ENCODE data around the gene RFX4.
"Not testable (repeated sequence)": the region's sequence is repeated elsewhere in the genome, so short reads cannot be mapped to it uniquely, and the experiment has no call there.

Gene RFX4

DNA sequence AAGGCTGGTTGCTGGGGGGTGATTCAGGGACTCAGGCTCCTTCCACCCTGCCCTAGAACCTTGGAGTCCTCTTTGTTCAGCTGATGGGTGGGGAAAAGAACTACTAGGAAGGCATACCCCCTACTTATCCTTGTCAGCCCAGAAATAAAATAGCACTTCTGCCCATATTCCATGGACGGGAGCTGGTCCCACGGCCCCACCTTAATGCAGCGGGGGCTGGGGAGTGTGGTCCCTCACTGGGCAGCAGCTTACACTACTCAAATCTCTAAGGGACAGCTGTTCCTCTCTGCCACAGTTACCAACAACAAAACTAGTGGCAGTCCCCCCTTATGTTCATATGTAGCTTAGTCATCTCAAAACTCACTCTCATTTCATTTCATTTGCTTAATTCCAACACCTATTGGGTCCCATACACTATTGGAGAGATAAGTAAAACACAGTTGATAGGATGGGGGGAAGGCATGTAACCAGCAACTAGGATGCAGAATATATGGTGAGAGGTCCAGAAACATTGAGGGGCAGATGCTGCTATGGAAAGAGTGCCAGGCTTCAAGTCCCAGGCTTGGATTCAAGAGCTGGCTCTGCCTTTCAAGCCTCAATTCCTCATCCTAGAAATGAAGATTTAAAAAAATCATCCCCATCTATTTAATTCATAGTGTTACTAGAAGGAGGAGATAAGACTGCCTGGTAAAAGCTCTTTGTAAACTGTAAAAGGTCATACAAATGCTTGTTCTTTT, 107.9 kb downstream of the RFX4 start:
- DNase-seq, result no peak
- no peaks in the 10 kb centered on the region for H3K4me1 ChIP-seq (ENCODE audit: control extremely low read depth in 1 of 4, control insufficient read depth in 4 of 4, insufficient read depth in 4 of 4, low read length in 3 of 4)
- H3K27me3 ChIP-seq (replicated peaks in 2 of 5; ENCODE audit: control insufficient read depth in 4 of 5, insufficient read depth in 5 of 5, low read length in 4 of 5), result peaks cover 0 to 19% (median 8%) of the 10 kb centered on the region in 5 experiments
- ChIA-PET CTCF (no interaction called here), POLR2A (interaction anchor here (0.7 kb wide), 1 partner anchor 8 kb away, joined by 3 read pairs; no protein-coding TSS in a partner anchor)
- no peak overlapping the region for H3K4me3 ChIP-seq (ENCODE audit: control insufficient read depth in 1 of 7, extremely low read depth in 1 of 7, insufficient read depth in 4 of 7, low read depth in 2 of 7, low read length in 6 of 7)
- H3K9me3 ChIP-seq (ENCODE audit: control extremely low read depth in 1 of 5, control insufficient read depth in 4 of 5, insufficient read depth in 2 of 5, low read depth in 1 of 5, low read length in 4 of 5), result no peaks in the 10 kb centered on the region
- no peak overlapping the region for H3K27ac ChIP-seq (ENCODE audit: insufficient read depth in 1 of 2, low read depth in 1 of 2, low read length in 2 of 2, poor library complexity in 1 of 2, severe bottlenecking in 2 of 2)
- no peaks in the 10 kb centered on the region for H3K36me3 ChIP-seq (ENCODE audit: control insufficient read depth in 4 of 4, insufficient read depth in 4 of 4, low read length in 3 of 4)
- WGBS (ENCODE audit: insufficient coverage), result 100% methylated on average over 3 of the region's 3 CpGs

DNA sequence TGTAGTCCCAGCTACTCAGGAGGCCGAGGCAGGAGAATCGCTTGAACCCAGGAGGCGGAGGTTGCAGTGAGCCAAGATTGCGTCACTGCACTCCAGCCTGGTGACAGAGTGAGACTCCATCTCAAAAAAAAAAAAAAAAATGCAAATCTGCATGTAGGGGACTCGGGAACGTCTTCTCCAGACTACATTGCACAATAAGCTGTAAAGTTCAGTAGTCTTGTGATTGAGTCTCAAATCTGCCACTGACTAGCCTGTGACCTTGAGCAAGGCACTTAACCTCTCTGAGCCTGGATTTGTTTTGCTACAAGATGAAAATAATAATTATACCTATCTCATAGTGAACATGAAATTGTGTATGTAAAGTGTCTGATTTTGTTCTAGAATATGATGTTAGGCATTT, 109.2 kb downstream of the RFX4 start:
- H3K27ac ChIP-seq (ENCODE audit: insufficient read depth in 1 of 2, low read depth in 1 of 2, low read length in 2 of 2, poor library complexity in 1 of 2, severe bottlenecking in 2 of 2); H3K36me3 ChIP-seq (ENCODE audit: control insufficient read depth in 4 of 4, insufficient read depth in 4 of 4, low read length in 3 of 4); CTCF ChIA-PET; H3K4me3 ChIP-seq (ENCODE audit: control insufficient read depth in 1 of 7, extremely low read depth in 1 of 7, insufficient read depth in 4 of 7, low read depth in 2 of 7, low read length in 6 of 7); H3K4me1 ChIP-seq (ENCODE audit: control extremely low read depth in 1 of 4, control insufficient read depth in 4 of 4, insufficient read depth in 4 of 4, low read length in 3 of 4); H3K9me3 ChIP-seq (ENCODE audit: control extremely low read depth in 1 of 5, control insufficient read depth in 4 of 5, insufficient read depth in 2 of 5, low read depth in 1 of 5, low read length in 4 of 5); POLR2A ChIA-PET; DNase-seq: not testable (repeated sequence)
- H3K27me3 ChIP-seq (replicated peaks in 2 of 5; ENCODE audit: control insufficient read depth in 4 of 5, insufficient read depth in 5 of 5, low read length in 4 of 5), result peaks cover 0 to 23% (median 11%) of the 10 kb centered on the region in 5 experiments
- 86% methylated on average over 1 of the region's 6 CpGs for WGBS (ENCODE audit: insufficient coverage)

DNA sequence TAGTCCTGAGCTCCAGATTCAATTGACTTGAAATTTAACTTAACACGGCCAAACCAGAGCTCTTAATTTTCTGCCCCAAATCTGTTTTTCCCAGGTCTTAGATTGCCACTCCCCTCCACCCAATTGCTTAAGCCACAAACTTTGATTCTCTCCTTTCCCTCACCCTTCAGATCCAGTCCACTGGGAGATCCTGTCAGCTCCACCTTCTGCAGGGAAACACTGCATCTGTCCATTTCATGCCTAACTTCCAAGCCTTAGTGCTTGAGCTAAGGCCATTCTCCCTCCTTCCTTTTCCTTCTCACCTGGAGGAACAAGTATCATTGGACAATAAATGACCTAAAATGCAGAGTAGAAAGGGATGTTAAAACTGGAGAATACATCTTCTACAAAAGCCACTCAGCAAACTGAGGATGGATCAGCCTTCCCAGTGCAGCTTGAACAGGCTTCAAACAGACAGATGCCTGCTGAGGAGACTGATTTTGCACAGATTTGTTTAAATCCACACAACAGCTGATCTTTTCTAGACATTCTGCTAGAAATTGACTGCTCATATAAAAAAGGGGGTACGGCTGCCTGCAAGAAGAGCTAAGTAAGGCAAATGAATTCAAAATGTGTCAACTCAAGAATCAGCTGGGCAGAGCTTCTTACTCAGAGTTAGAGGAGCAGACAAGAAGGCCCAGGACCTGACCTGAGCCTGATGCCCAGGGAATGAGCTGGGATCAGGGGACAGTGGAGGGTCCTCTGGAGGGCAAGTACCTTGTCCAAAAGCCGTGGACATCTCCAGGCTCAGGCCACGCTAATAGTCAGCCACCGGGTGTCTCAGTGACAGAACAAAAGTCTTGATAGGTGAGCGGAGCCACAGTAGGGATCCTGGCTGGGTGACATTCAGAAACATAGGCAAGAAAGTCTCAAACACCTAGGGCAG, 110.4 kb downstream of the RFX4 start:
- Histone ChIP-seq H3K27ac (ENCODE audit: insufficient read depth in 1 of 2, low read depth in 1 of 2, low read length in 2 of 2, poor library complexity in 1 of 2, severe bottlenecking in 2 of 2) (no peak overlapping the region), H3K27me3 (replicated peaks in 2 of 5; ENCODE audit: control insufficient read depth in 4 of 5, insufficient read depth in 5 of 5, low read length in 4 of 5) (peaks cover 0 to 23% (median 11%) of the 10 kb centered on the region in 5 experiments), H3K4me1 (ENCODE audit: control extremely low read depth in 1 of 4, control insufficient read depth in 4 of 4, insufficient read depth in 4 of 4, low read length in 3 of 4) (no peaks in the 10 kb centered on the region), H3K4me3 (ENCODE audit: control insufficient read depth in 1 of 7, extremely low read depth in 1 of 7, insufficient read depth in 4 of 7, low read depth in 2 of 7, low read length in 6 of 7) (no peak overlapping the region), H3K9me3 (ENCODE audit: control extremely low read depth in 1 of 5, control insufficient read depth in 4 of 5, insufficient read depth in 2 of 5, low read depth in 1 of 5, low read length in 4 of 5) (peaks cover 0 to 2% (median 2%) of the 10 kb centered on the region in 5 experiments), H3K36me3 (ENCODE audit: control insufficient read depth in 4 of 4, insufficient read depth in 4 of 4, low read length in 3 of 4) (no peaks in the 10 kb centered on the region)
- 98% methylated on average over 5 of the region's 6 CpGs for WGBS (ENCODE audit: insufficient coverage)
- CTCF ChIA-PET, result no interaction called here
- DNase-seq, result no peak
- POLR2A ChIA-PET, result no interaction called here

DNA sequence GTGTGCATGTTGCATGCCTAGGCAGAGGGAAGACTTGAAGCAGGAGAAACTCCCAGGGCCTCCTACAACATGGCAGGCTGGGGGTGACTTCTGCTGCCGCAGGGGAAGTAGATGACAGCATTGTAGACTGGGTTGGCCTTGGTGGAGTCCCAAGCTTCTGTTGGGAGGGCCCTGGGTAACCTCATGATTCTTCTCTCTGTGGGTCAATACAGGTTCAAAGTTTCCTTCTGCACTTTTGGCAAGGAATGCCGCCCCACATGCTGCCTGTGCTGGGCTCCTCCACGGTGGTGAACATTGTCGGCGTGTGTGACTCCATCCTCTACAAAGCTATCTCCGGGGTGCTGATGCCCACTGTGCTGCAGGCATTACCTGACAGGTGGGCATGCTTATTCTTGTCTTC, 113.3 kb downstream of the RFX4 start:
- no peak for DNase-seq
- Histone ChIP-seq H3K4me1 (ENCODE audit: control extremely low read depth in 1 of 4, control insufficient read depth in 4 of 4, insufficient read depth in 4 of 4, low read length in 3 of 4) (no peaks in the 10 kb centered on the region), H3K4me3 (ENCODE audit: control insufficient read depth in 1 of 7, extremely low read depth in 1 of 7, insufficient read depth in 4 of 7, low read depth in 2 of 7, low read length in 6 of 7) (no peak overlapping the region), H3K27ac (ENCODE audit: insufficient read depth in 1 of 2, low read depth in 1 of 2, low read length in 2 of 2, poor library complexity in 1 of 2, severe bottlenecking in 2 of 2) (no peak overlapping the region), H3K27me3 (replicated peaks in 2 of 5; ENCODE audit: control insufficient read depth in 4 of 5, insufficient read depth in 5 of 5, low read length in 4 of 5) (peaks cover 0 to 13% (median 8%) of the 10 kb centered on the region in 5 experiments), H3K9me3 (ENCODE audit: control extremely low read depth in 1 of 5, control insufficient read depth in 4 of 5, insufficient read depth in 2 of 5, low read depth in 1 of 5, low read length in 4 of 5) (peaks cover 0 to 8% (median 5%) of the 10 kb centered on the region in 5 experiments), H3K36me3 (ENCODE audit: control insufficient read depth in 4 of 4, insufficient read depth in 4 of 4, low read length in 3 of 4) (no peaks in the 10 kb centered on the region)
- ChIA-PET POLR2A (no interaction called here), CTCF (no interaction called here)
- 95% methylated on average over 6 of the region's 6 CpGs for WGBS (ENCODE audit: insufficient coverage)

DNA sequence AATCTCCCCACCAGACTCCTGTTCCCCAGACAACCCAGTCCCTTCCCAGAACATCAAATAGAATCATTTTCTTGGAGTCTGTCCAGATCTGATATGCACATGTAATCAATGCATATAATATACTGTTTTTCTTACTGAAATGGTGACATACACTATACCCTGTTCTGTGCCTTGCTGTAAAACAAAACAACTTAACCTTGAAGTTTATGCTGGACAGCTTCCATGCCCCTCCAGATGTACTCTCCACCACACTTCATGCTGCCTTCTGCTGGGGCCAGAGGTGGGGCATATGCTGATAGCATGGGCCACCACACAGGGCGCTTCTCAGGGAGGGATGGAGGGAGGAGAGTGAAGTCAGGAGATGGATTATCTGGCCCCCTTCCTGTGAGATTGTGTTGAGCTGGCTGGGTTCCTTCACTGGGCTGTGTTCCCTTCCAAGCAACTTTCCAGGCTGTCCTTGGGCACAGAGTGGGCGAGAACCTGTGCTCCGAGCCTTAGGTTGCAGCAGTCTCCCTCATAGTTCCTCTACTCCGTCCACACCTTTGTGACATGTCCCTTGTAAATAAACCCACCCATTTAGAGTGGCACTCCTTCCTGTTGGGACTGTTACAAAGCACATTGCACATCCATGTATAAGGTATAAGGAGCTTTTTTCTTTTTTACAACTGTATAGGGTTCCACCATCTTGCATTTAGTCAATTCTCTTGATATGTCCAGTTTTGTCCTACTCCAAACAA, 114.0 kb downstream of the RFX4 start:
- H3K4me1 ChIP-seq (ENCODE audit: control extremely low read depth in 1 of 4, control insufficient read depth in 4 of 4, insufficient read depth in 4 of 4, low read length in 3 of 4), result no peaks in the 10 kb centered on the region
- POLR2A ChIA-PET, result interaction anchor here (0.6 kb wide), 1 partner anchor 729 kb away, joined by 4 read pairs; no protein-coding TSS in a partner anchor
- H3K27me3 ChIP-seq (replicated peaks in 2 of 5; ENCODE audit: control insufficient read depth in 4 of 5, insufficient read depth in 5 of 5, low read length in 4 of 5), result peaks cover 0 to 13% (median 7%) of the 10 kb centered on the region in 5 experiments
- DNase-seq, result no peak
- CTCF ChIA-PET, result interaction anchor here (0.6 kb wide), 1 partner anchor 99 kb away, joined by 3 read pairs; no protein-coding TSS in a partner anchor
- no peak overlapping the region for H3K4me3 ChIP-seq (ENCODE audit: control insufficient read depth in 1 of 7, extremely low read depth in 1 of 7, insufficient read depth in 4 of 7, low read depth in 2 of 7, low read length in 6 of 7)
- H3K9me3 ChIP-seq (ENCODE audit: control extremely low read depth in 1 of 5, control insufficient read depth in 4 of 5, insufficient read depth in 2 of 5, low read depth in 1 of 5, low read length in 4 of 5), result peaks cover 0 to 15% (median 5%) of the 10 kb centered on the region in 5 experiments
- 90% methylated on average over 3 of the region's 4 CpGs for WGBS (ENCODE audit: insufficient coverage)
- no peak overlapping the region for H3K27ac ChIP-seq (ENCODE audit: insufficient read depth in 1 of 2, low read depth in 1 of 2, low read length in 2 of 2, poor library complexity in 1 of 2, severe bottlenecking in 2 of 2)
- no peaks in the 10 kb centered on the region for H3K36me3 ChIP-seq (ENCODE audit: control insufficient read depth in 4 of 4, insufficient read depth in 4 of 4, low read length in 3 of 4)

DNA sequence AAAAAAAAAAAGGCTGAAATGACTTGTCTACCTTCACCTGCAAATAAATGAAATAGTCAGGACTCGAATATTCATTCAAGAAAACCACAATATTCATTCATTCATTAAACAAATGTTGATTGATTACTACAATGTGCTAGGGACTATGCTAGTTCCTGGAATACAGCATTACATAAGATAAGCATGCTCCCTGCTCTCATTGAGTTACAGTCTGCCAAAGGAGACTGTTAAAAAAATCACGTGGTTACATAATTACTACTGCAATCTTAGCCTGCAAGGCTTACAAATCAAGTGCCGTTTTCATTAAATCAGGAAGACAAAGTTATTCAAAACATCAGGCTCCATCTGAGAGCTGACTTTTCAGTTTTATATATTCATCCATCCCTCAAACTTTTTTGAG, 121.3 kb downstream of the RFX4 start:
- H3K27ac ChIP-seq (ENCODE audit: insufficient read depth in 1 of 2, low read depth in 1 of 2, low read length in 2 of 2, poor library complexity in 1 of 2, severe bottlenecking in 2 of 2), result no peak overlapping the region
- H3K27me3 ChIP-seq (replicated peaks in 2 of 5; ENCODE audit: control insufficient read depth in 4 of 5, insufficient read depth in 5 of 5, low read length in 4 of 5), result peaks cover 2 to 17% (median 10%) of the 10 kb centered on the region in 5 experiments
- ChIA-PET CTCF (no interaction called here), POLR2A (no interaction called here)
- DNase-seq, result no peak
- no peaks in the 10 kb centered on the region for H3K4me1 ChIP-seq (ENCODE audit: control extremely low read depth in 1 of 4, control insufficient read depth in 4 of 4, insufficient read depth in 4 of 4, low read length in 3 of 4)
- no peaks in the 10 kb centered on the region for H3K36me3 ChIP-seq (ENCODE audit: control insufficient read depth in 4 of 4, insufficient read depth in 4 of 4, low read length in 3 of 4)
- H3K9me3 ChIP-seq (ENCODE audit: control extremely low read depth in 1 of 5, control insufficient read depth in 4 of 5, insufficient read depth in 2 of 5, low read depth in 1 of 5, low read length in 4 of 5), result peaks cover 1 to 19% (median 6%) of the 10 kb centered on the region in 5 experiments
- WGBS (ENCODE audit: insufficient coverage), result 30% methylated on average over 2 of the region's 3 CpGs
- no peak overlapping the region for H3K4me3 ChIP-seq (ENCODE audit: control insufficient read depth in 1 of 7, extremely low read depth in 1 of 7, insufficient read depth in 4 of 7, low read depth in 2 of 7, low read length in 6 of 7)
